Measurements from ENCODE around the gene PPP1R9A.

GRCh38 chr7:95199779-95200558, 292.6 kb downstream of the PPP1R9A start:
- TF ChIP-seq EZH2phosphoT487 (IDR thresholded peaks at IDR 0.05; ENCODE audit: borderline replicate concordance) (no peak), CTCF (conservative IDR thresholded peaks at IDR 0.05; ENCODE audit: low read length) (peak; percentile 77)
